Lung (tissue), 12 donors: ENCODE measurements around the gene PLCB3. TPM values are rescaled to one million over a fixed set of nuclear protein-coding genes. Genes with fewer than 3 reads are reported as not detected.

ENCODE experiments used
- ATAC-seq: fragments of 200-7000 bp; cut with Tn5 transposase; one replicate; pipeline ENCODE4 v1.9.1; 2020; ENCODE audit warnings: moderate number of reproducible peaks; ENCODE audit not compliant: insufficient read depth, low FRiP score
- DNase-seq, 3 donors: peaks; one replicate each; pipeline ENCODE4 v3.0.0-alpha.2; 2013 to 2017
- H3K27ac ChIP-seq, 2 donors: one replicate each; pipeline ENCODE4 v1.5.1; 2013; ENCODE audit warnings: mild to moderate bottlenecking in 2 of 2, moderate library complexity in 2 of 2, control low read depth in 1 of 2, inconsistent platforms in 1 of 2, low read depth in 1 of 2, low read length in 1 of 2
- H3K27me3 ChIP-seq, 3 donors: one replicate each; pipeline ENCODE4 v1.5.1; 2013; ENCODE audit warnings: low read length in 2 of 3; ENCODE audit not compliant: control insufficient read depth in 3 of 3, insufficient read depth in 3 of 3
- H3K36me3 ChIP-seq, 4 donors: one replicate each; pipeline ENCODE4 v1.5.1; 2013; ENCODE audit warnings: low read length in 4 of 4, mild to moderate bottlenecking in 1 of 4, moderate library complexity in 1 of 4; ENCODE audit not compliant: control insufficient read depth in 4 of 4, insufficient read depth in 4 of 4
- H3K4me1 ChIP-seq, 5 donors: one replicate each; pipeline ENCODE4 v1.5.1; 2013; ENCODE audit warnings: low read length in 5 of 5, mild to moderate bottlenecking in 2 of 5, moderate library complexity in 1 of 5; ENCODE audit not compliant: control insufficient read depth in 5 of 5, insufficient read depth in 5 of 5
- H3K4me3 ChIP-seq: one replicate; pipeline ENCODE4 v1.5.1; 2013; ENCODE audit warnings: mild to moderate bottlenecking, control low read depth, moderate library complexity
- H3K9ac ChIP-seq, 2 donors: one replicate each; pipeline ENCODE4 v1.5.1; 2013; ENCODE audit warnings: low read length in 2 of 2, control low read depth in 1 of 2; ENCODE audit not compliant: insufficient read depth in 1 of 2
- H3K9me3 ChIP-seq, 4 donors: one replicate each; pipeline ENCODE4 v1.5.1; 2013; ENCODE audit warnings: low read length in 3 of 4, mild to moderate bottlenecking in 1 of 4, moderate library complexity in 1 of 4; ENCODE audit not compliant: control insufficient read depth in 4 of 4, insufficient read depth in 3 of 4
- WGBS, 2 donors: extraction: QIAGEN DNeasy Blood & Tissue Kit; methylation state at CpG; one replicate each; pipeline ENCODE4 v1.1.7; 2013; 5-methylcytosine and 5-hydroxymethylcytosine counted together
- polyA plus RNA-seq, 2 donors: library from polyadenylated mRNA; stranded (reverse); fragments of 200-250 nt; gene quantifications; one replicate each; pipeline ENCODE4 v1.2.1, GENCODE V29; 2013
- total RNA-seq, 2 donors: library from RNA; depleted of rRNA in 1 of 2; stranded (reverse); fragments of >200 nt in 1 of 2; gene quantifications; one replicate each; pipeline ENCODE4 v1.2.1, GENCODE V29; 2014 to 2021
- TF ChIP-seq, protein P1 (sequence below): IDR thresholded peaks from 2 replicates; pipeline ENCODE4 v1.5.1; 2012; ENCODE audit warnings: mild to moderate bottlenecking; ENCODE audit errors: control extremely low read depth, extremely low read depth
- donor health status: control.
- donor health status: control.
- donor health status: Bipolar disorder and iron deficiency.
- donor health status: healthy.
- donor health status: DM: yes; HTN: yes; CAD: no.

PLCB3 gene
- total and polyA plus RNA-seq, 4 donors, result 15.0 to 32.0 (median 17.6) TPM

- no peak overlapping the region for H3K9ac ChIP-seq
- peaks cover 0 to 15% (median 8%) of the 10 kb centered on the region in 4 donors for H3K36me3 ChIP-seq
- ATAC-seq (no peak), DNase-seq (no peak)
- peaks cover 0 to 10% (median 0%) of the 10 kb centered on the region in 5 donors for H3K4me1 ChIP-seq
- H3K27me3 ChIP-seq, result no peaks in the 10 kb centered on the region
- TF ChIP-seq, protein P1, sequence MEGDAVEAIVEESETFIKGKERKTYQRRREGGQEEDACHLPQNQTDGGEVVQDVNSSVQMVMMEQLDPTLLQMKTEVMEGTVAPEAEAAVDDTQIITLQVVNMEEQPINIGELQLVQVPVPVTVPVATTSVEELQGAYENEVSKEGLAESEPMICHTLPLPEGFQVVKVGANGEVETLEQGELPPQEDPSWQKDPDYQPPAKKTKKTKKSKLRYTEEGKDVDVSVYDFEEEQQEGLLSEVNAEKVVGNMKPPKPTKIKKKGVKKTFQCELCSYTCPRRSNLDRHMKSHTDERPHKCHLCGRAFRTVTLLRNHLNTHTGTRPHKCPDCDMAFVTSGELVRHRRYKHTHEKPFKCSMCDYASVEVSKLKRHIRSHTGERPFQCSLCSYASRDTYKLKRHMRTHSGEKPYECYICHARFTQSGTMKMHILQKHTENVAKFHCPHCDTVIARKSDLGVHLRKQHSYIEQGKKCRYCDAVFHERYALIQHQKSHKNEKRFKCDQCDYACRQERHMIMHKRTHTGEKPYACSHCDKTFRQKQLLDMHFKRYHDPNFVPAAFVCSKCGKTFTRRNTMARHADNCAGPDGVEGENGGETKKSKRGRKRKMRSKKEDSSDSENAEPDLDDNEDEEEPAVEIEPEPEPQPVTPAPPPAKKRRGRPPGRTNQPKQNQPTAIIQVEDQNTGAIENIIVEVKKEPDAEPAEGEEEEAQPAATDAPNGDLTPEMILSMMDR, result no peak
- no peak overlapping the region for H3K4me3 ChIP-seq
- 94 to 95% methylated on average over 15 of the region's 15 CpGs for WGBS, 2 donors
- H3K27ac ChIP-seq, result no peak overlapping the region
- no peaks in the 10 kb centered on the region for H3K9me3 ChIP-seq
Measured at GRCh38 chr11:64275031-64275800, 23.9 kb downstream of the PLCB3 start.

- Histone ChIP-seq H3K9ac (no peak overlapping the region), H3K4me1 (peaks cover 0 to 10% (median 0%) of the 10 kb centered on the region in 5 donors), H3K9me3 (no peaks in the 10 kb centered on the region), H3K4me3 (no peak overlapping the region), H3K27ac (no peak overlapping the region), H3K36me3 (peaks cover 0 to 15% (median 8%) of the 10 kb centered on the region in 4 donors), H3K27me3 (no peaks in the 10 kb centered on the region)
- no peak for DNase-seq
- 95 to 100% methylated on average over 2 of the region's 2 CpGs for WGBS, 2 donors
- no peak for ATAC-seq
- TF ChIP-seq, protein P1, result no peak
Measured at GRCh38 chr11:64275841-64276240, 24.5 kb downstream of the PLCB3 start.

DNA sequence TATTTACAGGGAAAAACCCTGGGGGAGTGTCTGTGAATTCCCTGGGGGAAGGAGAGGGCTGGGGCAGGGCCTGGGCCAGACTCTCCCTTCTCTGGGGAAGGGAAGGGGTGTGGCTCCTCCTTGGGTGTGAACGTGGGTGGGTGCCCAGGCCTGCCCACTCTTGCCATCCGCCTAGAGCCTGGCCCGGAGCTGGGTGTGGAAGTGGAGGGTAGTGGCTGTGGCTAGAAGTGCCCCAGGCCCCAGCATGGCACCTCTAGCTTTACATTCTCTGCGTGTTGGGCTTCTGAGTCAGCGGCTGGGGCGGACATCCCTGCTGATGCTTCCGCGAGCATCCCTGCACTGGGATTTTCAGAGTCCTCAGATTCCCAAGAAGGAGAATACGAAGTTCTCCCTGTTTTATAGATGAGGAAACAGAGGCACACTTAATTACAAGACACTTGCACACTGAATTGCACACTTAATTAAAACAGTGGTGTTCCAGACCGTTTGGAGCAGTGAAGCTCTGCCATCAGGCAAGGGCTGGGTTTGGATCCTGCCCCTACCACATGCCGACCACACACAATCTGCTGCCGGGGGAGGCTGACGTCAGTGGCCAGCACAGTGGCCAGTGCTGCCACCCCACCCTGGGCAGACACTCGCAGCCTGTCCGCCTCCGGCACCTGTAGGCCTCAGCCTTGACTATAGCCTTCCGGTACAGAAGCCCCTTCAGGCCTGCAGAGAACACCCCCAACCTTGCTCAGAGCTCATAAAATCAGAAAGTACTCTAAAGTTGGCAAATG lies 25.5 kb downstream of the PLCB3 start:
- DNase-seq, result no peak
- H3K27ac ChIP-seq, result no peak overlapping the region

More for the DNA sequence above, 25.5 kb downstream of the PLCB3 start:
- Histone ChIP-seq H3K27me3 (no peaks in the 10 kb centered on the region), H3K9me3 (no peaks in the 10 kb centered on the region), H3K36me3 (peaks cover 0 to 17% (median 11%) of the 10 kb centered on the region in 4 donors), H3K4me3 (no peak overlapping the region), H3K4me1 (peaks cover 0 to 7% (median 0%) of the 10 kb centered on the region in 5 donors), H3K9ac (no peak overlapping the region)
- ATAC-seq, result no peak
- WGBS, 2 donors, result 79 to 85% methylated on average over 17 of the region's 17 CpGs
- TF ChIP-seq, protein P1, result no peak
